ENCODE measurements around the gene MTERF4.

The MTERF4 gene

DNA sequence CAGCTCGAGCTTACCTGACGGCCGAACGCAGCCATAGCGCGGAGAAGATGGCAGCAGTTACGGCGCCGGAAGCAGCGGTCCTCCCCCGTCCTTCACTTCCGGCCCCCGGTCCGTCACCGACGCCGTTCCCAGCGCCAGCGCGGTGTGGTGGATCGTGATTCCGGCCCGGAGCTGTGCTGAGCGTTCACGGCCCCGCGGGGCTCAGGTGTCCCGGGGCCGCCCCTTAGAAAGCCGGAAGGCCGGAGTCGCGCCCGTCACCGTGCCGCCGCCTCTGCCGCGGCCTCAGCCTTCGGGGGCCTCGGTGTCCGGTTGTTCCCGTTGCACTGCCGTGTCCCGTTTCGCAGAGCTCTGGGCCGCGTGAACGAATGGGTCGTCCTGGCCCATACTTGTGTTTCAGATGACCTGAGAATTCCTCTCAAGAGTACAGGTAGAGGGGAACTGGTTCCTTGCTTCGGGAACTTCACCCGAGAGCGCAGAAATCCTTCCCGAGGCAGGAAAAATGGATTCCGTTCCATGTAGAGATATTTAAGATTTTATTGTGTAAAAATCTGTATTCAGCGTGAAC lies at the start of gene MTERF4:
TSS of gene MTERF4 (minus strand) at position 49 of the 565 bp plus-strand sequence. CDS start at position 35, 14 bp downstream.
- peak; percentile 78 for DNase-seq

- DNase-seq = peak; percentile 37
These were observed 48.8 kb upstream of the MTERF4 start for GRCh38 chr2:241150660-241151530.

GRCh38 chr2:241149925-241150659 lies 48.0 kb upstream of the MTERF4 start, which contains the start of gene PPP1R7:
Gene PPP1R7, plus strand, starts transcription at chr2:241150467. Its CDS starts 29 bp downstream, at chr2:241150496.
- peak; percentile 90 for DNase-seq

GRCh38 chr2:241149675-241149924 lies 47.5 kb upstream of the MTERF4 start:
- DNase-seq = no peak

DNA sequence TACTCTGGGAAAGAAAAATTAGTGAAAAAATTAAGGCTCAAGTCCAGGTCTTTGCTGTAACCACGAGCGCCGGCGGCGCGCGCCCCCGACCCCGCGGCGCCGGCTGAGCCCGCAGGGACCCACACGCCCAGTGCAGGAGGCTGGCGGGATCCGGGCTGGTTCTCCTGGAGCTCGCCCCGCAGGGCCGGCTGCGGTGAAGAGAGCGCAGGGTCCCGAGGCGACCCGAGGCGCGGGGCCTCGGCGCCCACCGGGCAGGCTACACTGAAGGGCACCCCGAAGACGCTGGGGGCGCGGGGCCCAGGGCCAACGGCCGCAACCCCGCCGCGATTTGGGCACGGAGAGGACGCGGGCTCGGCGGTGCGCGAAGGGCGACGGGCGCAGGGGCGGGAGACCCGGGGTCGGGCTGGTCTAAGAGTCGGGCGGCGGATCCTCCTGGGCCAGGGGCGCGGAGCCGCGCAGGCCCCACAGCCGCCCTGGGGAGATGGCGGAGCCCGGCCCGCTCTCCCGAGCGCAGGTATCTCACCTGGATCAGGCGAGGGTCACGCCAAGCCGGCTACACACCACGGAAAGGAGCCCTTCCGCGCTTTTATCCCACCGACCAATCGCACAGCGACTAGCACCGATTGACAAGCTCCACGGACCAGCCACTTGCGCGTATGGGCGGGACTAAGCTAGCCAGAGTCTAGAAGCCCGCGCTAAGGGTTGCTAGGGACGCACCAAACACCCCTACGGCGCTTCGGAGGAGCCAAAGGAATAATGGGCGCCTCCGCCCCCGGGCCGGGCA lies 47.0 kb upstream of the MTERF4 start, which contains the start of gene PASK:
TSS of gene PASK (minus strand) at position 582 of the 784 bp plus-strand sequence. CDS start 6,440 bp downstream, outside the sequence.
- DNase-seq = peak; percentile 90

GRCh38 chr2:241148239-241148638 lies 46.2 kb upstream of the MTERF4 start:
- DNase-seq = no peak

- DNase-seq = no peak
These were observed 45.2 kb upstream of the MTERF4 start for GRCh38 chr2:241147336-241147735.

- no peak for DNase-seq
These were observed 44.2 kb upstream of the MTERF4 start for GRCh38 chr2:241146286-241146685.

- DNase-seq = no peak
These were observed 40.5 kb upstream of the MTERF4 start for GRCh38 chr2:241142593-241142992.

DNA sequence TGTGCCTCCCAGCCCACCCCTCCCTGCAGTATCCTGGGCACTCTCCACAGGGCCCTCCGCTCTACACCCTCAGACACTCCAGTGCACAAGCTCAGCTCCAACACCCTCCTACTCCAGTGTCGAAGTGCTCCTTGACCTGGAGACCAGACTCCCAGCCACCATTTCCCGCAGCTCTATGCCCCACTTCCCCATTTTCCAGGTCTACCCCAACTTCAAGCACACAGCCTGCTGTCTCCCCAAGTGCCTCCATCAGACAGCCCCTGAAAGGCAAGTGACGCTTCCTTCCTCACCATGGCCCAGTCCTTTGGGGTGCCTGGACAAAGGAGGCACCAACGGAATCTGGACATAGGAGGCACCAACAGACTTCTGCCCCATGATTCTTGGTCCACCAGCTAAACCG lies 40.0 kb upstream of the MTERF4 start:
- no peak for DNase-seq

DNA sequence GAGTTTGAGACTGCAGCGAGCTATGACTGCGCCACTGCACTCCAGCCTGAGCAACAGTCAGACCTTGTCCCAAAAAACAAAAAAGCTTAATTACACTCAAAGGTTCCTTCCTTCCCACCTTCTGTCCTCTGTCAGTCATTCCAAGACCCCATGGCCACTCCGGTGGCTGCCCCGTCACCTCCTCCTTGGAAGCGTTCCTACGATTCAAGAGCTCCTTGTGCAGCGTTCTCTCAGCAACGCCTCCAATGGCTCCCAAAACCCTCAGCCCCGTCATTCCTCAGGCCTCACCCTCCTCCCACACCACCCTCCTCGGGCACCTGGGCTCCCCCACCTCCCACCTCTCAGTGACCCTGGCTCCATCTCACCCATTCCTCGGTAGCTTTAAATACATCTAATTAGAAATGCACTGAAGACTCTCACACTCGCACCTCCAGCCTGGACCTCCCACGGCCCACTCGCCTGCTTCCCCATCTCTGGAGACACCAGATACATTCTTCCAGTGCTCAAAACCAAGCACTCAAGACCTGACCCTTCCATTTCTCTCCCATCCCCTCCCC lies 39.2 kb upstream of the MTERF4 start:
- DNase-seq = no peak

GRCh38 chr2:241140445-241140840 lies 38.4 kb upstream of the MTERF4 start:
- no peak for DNase-seq

DNA sequence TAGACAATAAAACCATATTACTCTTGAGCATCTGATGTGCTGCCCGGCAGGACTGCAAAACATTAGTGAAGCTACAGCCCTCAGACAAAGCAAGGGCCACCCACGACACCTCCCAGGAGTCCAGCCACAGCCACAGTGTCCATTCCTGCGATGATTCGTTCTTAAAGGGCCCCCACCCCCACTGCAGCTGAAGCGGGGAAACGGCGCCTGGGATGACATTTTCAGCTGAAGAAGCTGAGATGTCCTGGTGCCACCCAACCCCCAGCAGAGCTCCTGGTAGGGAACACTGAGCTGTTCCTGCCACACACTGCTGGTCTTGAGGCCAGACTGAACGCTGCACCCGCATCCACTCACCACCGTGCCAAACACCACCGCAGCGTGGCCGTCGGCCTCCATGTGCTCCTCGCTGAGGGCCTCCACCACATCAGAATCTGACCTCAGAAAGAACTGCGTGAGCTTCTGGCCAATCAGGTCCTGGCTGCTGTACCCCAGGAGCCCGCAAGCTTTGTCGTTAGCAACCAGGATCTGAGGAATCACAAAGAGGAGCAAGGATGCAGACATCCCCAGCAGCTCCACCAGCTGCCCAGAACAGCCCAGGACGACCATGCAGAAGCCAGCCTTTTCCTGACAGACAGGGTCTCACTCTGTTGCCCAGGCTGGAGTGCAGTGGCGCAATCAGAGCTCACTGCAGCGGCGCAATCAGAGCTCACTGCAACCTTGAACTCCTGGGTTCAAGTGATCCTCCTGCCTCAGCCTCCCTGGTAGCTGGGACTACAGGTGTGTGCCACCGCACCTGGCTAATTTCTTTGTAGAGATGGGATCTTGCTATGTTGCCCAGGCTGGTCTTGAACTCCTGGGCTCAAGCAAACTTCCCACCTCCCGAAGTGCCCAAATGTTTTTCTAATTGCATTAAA lies 37.7 kb upstream of the MTERF4 start:
- DNase-seq = no peak

- DNase-seq = no peak
These were observed 36.4 kb upstream of the MTERF4 start for GRCh38 chr2:241138471-241138870.

DNA sequence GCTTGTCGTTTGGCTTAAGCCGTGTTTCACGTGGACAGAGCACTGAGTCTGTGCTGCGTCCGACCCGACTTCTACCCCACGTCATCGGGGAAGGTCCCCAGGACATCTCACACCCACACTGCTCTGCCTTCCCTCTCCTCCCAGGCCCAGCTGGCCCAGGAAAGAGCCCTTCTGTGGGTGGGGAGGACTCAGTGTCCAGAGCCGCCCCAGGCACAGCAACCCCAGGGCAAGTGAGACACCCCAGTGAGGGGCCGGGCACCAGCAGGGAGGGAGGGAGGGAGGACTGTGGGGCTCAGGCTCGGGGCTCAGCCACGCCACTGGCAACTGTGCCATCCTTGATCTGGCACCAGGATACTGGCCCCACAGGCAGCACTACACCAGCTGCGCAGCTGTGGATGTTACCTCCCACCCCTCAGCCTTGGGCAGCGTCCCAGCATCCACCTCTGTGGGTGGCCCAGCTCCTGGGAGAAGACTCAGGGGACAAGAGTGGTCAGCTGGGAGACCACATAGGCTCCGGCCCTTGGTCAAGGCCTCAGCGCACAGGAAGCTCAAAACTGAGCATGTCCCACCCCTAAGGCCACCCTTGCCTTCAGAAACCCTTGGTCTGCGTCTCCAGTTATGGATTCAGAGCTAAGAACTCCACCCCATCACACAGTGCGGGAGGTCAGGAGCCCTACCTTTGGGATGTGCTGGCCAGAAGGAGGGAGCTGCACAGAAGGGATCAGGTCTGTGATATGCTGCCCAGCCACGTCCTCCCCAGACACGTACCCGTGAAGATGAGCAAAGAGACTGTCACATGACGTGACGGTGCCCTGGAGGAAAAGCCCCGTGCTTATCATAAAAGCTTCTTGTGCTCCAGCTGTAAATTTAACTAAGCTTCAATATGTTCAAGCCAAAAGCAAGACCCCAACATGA lies 35.4 kb upstream of the MTERF4 start:
- no peak for DNase-seq

GRCh38 chr2:241136661-241137260 lies 34.7 kb upstream of the MTERF4 start:
- DNase-seq = no peak

DNA sequence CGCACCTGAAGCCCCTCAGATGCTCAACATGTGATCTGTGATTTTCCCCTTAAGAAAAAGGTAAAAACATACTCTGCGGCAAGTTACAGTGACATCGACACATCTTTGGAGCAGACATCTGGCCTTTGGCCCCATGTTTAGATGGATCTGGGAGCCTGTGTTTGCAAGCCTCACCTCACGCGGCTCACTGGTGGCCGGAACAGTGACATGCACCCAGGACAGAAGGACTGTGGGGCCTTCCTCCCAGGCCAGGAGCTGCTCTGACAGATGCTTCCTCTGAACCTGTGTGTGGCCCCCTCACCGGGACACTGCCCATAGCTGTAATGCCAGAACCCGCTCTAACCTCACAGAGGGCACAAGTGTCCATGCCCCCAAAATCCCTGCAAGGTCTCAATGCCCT lies 34.1 kb upstream of the MTERF4 start:
- no peak for DNase-seq

- no peak for DNase-seq
These were observed 33.6 kb upstream of the MTERF4 start for GRCh38 chr2:241135737-241136136.

GRCh38 chr2:241134711-241135110 lies 32.6 kb upstream of the MTERF4 start:
- DNase-seq = no peak

- no peak for DNase-seq
These were observed 31.3 kb upstream of the MTERF4 start for GRCh38 chr2:241133436-241133820.
